HUDEP-2 (cell line): ENCODE results near the gene PTPRQ.

ENCODE experiments used
- DNase-seq, 76 experiments: peaks; one replicate each; lab custom pipeline; 2025; ENCODE audit not compliant: unreplicated experiment in 76 of 76; lab: John Stamatoyannopoulos, UW

PTPRQ gene

DNA sequence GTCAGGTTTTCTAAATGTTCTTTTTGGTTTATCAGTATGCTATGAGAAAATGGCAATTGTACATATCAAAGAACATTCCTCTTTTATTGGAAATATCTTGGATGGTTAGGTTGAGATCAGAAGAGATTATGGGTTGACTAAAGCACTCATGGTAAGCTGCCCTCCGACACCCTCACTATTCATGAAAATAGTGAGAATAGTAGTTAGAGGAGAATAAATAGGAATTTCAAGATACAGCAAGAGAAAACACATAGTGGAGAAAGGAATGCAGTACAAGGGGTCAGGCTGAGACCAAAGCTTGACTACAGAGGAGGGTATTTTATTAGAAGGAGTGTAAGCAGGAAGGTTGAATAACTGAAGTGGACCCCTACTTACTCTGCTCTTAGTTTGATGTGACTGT is 112.5 kb downstream of the PTPRQ start:
- no peak for DNase-seq

DNA sequence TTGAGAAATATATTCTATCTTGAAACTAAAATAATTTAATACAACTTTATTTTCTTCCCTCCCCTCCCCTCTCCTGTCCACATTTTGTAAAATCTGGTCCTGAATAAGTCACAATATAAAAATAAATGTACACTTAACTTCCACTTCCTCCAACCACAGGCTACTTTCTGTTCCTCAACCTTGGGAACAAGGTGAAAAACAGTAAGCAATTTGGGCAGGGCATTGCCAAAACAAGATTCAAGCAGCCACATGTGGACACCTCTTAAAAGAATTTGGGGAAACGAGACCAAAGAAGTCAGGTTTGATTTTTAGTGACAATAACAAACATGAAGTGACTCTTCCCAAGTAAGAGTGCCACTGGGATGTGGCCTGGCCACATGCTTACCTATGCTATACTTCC is 115.7 kb downstream of the PTPRQ start:
- no peak for DNase-seq

- DNase-seq: no peak
These were observed 121.2 kb downstream of the PTPRQ start for GRCh38 chr12:80565271-80565670.

DNA sequence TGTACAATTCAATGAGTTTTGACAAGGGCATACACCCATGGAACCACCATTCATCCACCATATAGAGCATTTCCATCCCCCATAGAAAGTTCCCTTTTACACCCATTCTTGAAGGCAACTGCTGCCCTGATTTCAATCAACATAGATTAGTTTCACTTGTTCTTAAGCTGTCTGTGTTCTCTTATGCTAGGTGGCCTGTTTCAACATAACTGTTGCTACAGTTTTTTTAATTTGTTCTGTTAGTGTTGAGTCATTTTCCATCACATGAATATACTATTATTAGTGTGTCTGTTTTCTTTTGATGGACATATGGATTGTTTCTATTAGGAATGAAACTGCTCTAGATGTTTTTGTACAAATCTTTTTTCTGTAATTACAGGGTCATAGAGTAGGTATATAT is 123.4 kb downstream of the PTPRQ start:
- DNase-seq: no peak

DNA sequence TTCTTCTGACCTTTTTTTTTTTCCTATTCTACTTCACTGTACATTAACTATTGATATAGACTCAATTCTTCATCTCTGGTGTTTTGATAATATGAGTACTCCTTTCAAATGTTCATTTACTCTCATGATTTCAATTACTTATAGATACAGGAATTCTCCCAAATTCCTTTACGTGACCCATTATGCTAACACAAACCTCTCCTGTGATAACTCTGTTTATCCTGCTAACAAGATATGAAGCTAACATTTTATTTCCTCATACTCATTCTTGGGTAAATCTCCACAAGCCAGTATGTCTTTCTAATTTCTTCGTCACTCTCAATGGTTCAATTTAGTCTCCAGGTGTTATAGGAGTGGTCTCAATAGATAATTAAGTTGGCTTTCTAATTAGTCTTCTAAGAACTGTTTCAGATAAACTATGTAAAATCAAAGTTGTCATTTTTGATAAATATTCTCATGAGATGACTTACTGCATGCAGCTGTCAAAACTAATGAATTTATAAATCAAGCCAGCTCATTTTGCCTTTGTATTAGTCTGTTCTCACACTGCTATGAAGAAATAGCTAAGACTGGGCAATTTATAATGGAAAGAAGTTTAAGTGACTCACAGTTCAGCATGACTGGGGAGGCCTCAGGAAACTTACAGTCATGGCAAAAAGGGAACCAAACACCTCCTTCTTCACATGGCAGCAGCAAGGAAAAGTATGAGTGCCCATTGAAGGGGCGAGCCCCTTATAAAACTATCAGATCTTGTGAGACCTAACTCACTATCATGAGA is 132.8 kb downstream of the PTPRQ start:
- DNase-seq: no peak

- no peak for DNase-seq
These were observed 136.2 kb downstream of the PTPRQ start for GRCh38 chr12:80580254-80580653.

DNA sequence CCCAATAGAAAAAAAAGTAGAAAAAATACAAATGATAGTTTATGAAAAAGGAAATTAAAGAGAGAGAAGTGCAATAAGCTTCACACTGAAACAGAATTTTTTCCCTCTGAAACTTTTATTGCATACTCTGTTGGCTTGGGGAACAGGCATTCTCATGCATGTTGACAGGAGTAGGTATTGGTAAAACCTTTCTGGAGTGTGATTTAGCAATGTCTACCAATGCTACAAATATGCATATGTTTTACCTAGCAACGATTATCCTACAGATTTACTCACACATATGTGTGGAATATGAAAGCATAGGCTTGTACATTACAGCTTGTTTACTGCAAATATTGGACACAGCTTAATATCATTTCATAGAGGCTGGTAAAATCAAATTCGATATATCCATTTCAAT is 137.7 kb downstream of the PTPRQ start:
- no peak for DNase-seq

GRCh38 chr12:80582431-80582830 is 138.4 kb downstream of the PTPRQ start:
- DNase-seq: no peak

GRCh38 chr12:80589077-80589476 is 145.0 kb downstream of the PTPRQ start:
- no peak for DNase-seq

DNA sequence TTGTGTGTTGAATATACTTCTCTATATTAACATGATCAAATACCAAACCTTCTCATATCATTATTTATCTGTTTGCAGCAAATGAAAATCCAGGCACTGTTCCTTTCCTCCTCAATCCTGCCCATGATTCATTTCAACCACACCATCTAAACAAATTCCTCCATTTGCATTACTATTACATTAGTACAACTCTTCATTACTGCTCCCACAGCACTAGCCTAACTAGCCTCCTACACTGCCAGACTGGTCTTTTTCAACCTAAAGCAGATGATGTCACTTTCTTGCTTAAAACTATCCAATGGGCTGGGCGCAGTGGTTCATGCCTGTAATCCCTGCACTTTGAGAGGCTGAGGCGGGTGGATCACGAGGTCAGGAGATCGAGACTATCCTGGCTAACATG is 146.1 kb downstream of the PTPRQ start:
- no peak for DNase-seq

DNA sequence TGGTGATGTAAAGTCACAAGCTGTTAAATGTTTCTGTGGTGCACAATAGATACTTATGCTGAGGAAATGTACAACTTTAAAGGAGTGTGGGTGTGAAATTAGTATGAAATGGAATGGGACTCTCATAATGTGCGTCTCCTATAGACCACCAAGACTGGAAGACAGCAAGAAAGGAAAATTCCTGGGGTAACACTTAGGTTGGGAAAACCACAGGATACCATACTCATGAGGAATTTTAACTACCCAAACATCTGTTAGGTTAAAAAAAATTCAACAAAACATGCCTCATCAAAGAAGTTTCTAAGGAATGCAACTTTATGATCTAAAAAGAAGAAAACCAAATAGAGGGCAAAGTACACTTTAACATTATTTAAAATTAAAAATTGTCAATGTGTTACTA is 149.7 kb downstream of the PTPRQ start:
- DNase-seq: no peak

DNA sequence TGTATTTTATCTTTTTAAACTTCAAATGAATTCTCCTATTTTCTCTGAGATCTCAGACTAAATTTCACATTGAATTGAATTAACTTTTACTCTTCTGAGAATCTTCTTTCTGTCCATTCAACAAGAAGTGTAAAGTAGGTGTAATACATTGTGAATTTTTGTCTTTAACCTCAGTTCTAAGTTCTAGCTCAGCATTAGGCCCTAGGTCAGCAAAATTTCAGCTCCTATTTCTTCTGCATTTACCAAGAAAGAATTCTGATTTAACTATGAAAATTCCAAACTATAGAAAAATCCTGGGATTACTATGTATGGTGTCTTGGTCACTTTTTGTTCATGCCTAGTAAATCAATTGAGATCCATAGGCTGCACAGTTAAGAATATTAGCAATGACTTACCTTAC is 152.5 kb downstream of the PTPRQ start:
- DNase-seq: no peak

DNA sequence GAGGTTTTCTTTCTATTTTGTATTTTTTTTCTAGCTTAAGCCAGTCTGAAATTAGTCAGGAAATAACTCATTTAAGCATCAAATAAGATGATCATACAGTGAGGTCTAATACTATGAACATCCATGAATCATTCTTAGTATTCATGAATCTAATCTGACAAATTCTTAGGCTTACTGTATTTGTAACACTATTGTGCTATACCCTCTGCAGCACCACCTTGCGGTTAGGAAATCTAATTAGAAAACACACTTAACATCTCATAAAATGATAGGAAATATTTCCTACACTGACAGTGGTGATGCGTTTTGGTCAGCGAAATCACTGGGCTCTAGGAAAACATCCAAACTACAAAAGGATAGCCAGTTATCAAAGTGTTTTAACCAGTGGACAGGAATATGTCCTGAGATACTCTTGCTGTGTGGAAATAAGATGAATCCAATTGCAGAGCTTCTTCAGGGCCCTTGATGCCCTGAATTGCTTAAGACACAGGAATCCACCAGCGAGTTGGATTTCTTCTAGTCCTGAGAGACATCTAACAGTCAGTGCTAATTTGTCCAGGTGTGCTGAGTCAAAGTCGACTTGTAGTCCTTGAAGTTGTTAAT is 154.1 kb downstream of the PTPRQ start:
- peak in 5 of 76 experiments; percentile 0 to 19 (median 5) for DNase-seq

- DNase-seq: no peak
These were observed 158.4 kb downstream of the PTPRQ start for GRCh38 chr12:80602455-80602854.

GRCh38 chr12:80607361-80608135 is 163.5 kb downstream of the PTPRQ start:
- DNase-seq: no peak

DNA sequence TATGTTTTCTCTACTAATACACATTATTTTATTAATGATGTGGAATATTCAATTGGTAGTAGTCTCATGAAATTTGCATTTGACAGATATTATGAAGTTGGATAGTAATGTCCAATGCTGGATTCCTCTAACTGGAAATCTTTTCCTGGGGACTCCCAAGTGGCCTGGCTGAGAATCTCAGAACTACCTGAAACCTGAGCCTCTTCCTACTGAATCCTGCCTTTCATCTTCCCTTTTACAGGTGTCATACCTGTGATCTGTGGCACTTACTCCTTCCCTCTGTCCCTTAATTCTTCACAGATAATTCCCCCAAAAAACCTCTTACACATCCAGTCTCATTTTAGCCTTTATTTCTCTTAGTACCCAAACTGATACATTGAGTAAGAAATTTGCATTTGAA is 173.7 kb downstream of the PTPRQ start:
- DNase-seq: no peak

DNA sequence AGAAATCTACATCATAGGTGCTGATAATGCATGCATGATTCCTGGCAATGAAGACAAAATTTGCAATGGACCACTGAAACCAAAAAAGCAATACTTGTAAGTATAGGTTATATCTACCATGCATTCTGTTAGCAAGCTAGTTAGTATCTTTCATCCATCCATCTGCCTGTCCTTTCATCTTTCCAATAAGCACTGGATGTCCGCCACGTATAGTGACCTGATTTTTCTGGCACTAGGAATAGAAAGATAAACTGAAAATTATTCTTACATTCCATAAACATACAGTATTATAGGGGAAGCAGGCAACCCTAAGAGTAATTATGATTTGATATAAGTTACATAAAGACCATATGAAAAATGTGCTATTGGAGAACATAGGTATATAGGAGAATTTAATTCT is 176.2 kb downstream of the PTPRQ start:
- DNase-seq: no peak

- no peak for DNase-seq
These were observed 178.2 kb downstream of the PTPRQ start for GRCh38 chr12:80622271-80622670.

- no peak for DNase-seq
These were observed 181.0 kb downstream of the PTPRQ start for GRCh38 chr12:80625051-80625450.

DNA sequence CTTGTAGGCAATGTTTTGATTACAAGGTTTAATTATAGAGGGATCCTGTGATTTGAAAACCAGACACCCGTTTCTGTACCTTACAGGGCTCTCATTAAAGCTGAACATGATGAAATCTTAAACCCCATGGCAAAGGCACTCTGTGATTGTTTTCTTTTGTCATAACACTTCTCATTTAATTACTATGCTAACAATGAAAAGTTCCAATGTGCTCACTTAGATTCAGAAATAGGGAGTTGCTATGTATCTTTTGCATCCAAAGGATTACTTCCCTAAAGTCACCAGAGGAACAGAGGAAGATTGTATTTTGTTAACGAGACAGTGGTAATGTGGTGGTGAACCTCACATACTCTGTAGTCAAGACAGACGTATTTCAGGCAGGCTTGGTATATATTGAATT is 181.9 kb downstream of the PTPRQ start:
- DNase-seq: no peak

DNA sequence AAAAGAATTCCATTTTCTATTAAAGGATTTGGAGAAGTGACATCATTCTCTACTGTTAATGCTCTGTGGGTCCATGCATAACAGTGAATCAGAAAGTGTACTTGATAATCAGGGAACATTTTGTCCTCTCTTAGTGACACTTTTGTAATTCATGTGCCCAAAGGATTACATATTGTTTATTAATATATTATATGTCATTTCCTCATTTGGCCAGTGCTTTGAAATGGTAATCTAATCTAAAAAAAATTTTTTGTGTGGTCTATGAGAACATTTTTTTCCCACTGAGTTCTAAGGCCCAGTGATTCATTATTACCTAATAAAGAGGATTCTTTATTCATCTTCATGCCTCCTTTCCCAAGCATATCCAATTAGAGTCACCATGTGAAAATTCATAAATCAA is 183.7 kb downstream of the PTPRQ start:
- DNase-seq: no peak

GRCh38 chr12:80632835-80633234 is 188.8 kb downstream of the PTPRQ start:
- DNase-seq: peak in 10 of 76 experiments; percentile 0 to 15 (median 5)
